K562 (cell line): ENCODE results near the gene ZNF582. TPM values are rescaled to one million over a fixed set of nuclear protein-coding genes. Genes with fewer than 3 reads are reported as not detected.

ENCODE experiments used
- CEBPB ChIP-seq: fragments of 450-650 bp; IDR thresholded peaks from 2 replicates; pipeline ENCODE4 v1.6.1; 2016; ENCODE audit warnings: missing genetic modification characterization, missing compliant biosample characterization
- CREB1 ChIP-seq, 2 experiments: sonication (generic) in 1 of 2; formaldehyde crosslinking in 1 of 2; IDR thresholded peaks; 2 replicates each; pipeline versions ENCODE4 v1.6.1 to v1.8.0; 2012 to 2022; ENCODE audit warnings: inconsistent platforms in 1 of 2, mild to moderate bottlenecking in 1 of 2, missing genetic modification reagents in 1 of 2, moderate library complexity in 1 of 2
- CREB3L1 ChIP-seq: fragments of 450-650 bp; IDR thresholded peaks from 2 replicates; pipeline ENCODE4 v1.6.1; 2014; ENCODE audit warnings: low read depth, mild to moderate bottlenecking, moderate library complexity, borderline replicate concordance
- E4F1 ChIP-seq: fragments of 250-450 bp; sonication (Bioruptor Pico); IDR thresholded peaks from 2 replicates; pipeline ENCODE4 v1.5.0; 2021; ENCODE audit warnings: mild to moderate bottlenecking, borderline replicate concordance
- ELK1 ChIP-seq: sonication (generic); formaldehyde crosslinking; IDR thresholded peaks from 2 replicates; pipeline ENCODE4 v1.8.1; 2022; ENCODE audit warnings: missing genetic modification reagents
- EP300 ChIP-seq: IDR thresholded peaks from 2 replicates; pipeline ENCODE4 v1.6.1; 2012; ENCODE audit warnings: low read length, improper control_type of control experiment
- ESRRA ChIP-seq: fragments of 450-650 bp; IDR thresholded peaks from 2 replicates; pipeline ENCODE4 v1.6.1; 2014; ENCODE audit warnings: low read depth, mild to moderate bottlenecking, moderate library complexity, borderline replicate concordance
- HEY1 ChIP-seq: fragments of 250-450 bp; sonication (Bioruptor Pico); IDR thresholded peaks from 2 replicates; pipeline ENCODE4 v1.5.0; 2020; ENCODE audit warnings: mild to moderate bottlenecking, moderate library complexity, borderline replicate concordance
- HSF4 ChIP-seq: fragments of 250-450 bp; sonication (Bioruptor Pico); IDR thresholded peaks from 2 replicates; pipeline ENCODE4 v2.1.2; 2022; ENCODE audit warnings: mild to moderate bottlenecking, moderate library complexity, borderline replicate concordance
- KDM5B ChIP-seq: fragments of 200-600 bp; sonication (generic); IDR thresholded peaks from 2 replicates; pipeline ENCODE4 v1.6.1; 2012; ENCODE audit warnings: low read depth, mild to moderate bottlenecking, moderate library complexity, low read length, control low read depth, inconsistent platforms; ENCODE audit not compliant: insufficient replicate concordance
- MYC ChIP-seq, 2 experiments: fragments of 250-450 bp in 1 of 2; sonication (Bioruptor Pico) in 1 of 2; IDR thresholded peaks; 2 replicates each; pipeline versions ENCODE4 v1.5.1 to v1.6.1; 2012 to 2021; ENCODE audit warnings: low read depth in 2 of 2, borderline replicate concordance in 1 of 2, improper control_type of control experiment in 1 of 2, low read length in 1 of 2, mild to moderate bottlenecking in 1 of 2, moderate library complexity in 1 of 2
- PTBP1 ChIP-seq: fragments of 200-400 bp; formaldehyde crosslinking; IDR thresholded peaks from 2 replicates; pipeline ENCODE4 v1.6.1; 2017; ENCODE audit warnings: low read depth, low read length
- SRSF9 ChIP-seq: fragments of 200-400 bp; formaldehyde crosslinking; IDR thresholded peaks from 2 replicates; pipeline ENCODE4 v1.6.1; 2017; ENCODE audit warnings: low read depth, low read length, borderline replicate concordance
- ZBTB11 ChIP-seq, 3 experiments: fragments of 200-800 bp in 1 of 3; fragments of 250-450 bp in 1 of 3; fragments of 450-650 bp in 1 of 3; sonication (Bioruptor Pico) in 1 of 3; sonication (Bioruptor generic) in 1 of 3; formaldehyde crosslinking in 1 of 3; IDR thresholded peaks; 2 replicates each; pipeline versions ENCODE4 v1.6.1 to v1.8.0; 2016 to 2022; ENCODE audit warnings: mild to moderate bottlenecking in 2 of 3, missing genetic modification characterization in 2 of 3, missing compliant biosample characterization in 1 of 3, moderate library complexity in 1 of 3
- ZNF239 ChIP-seq: fragments of 250-450 bp; sonication (Bioruptor Pico); IDR thresholded peaks from 2 replicates; pipeline ENCODE4 v1.4.0; 2020; ENCODE audit warnings: mild to moderate bottlenecking
- ZNF253 ChIP-seq: fragments of 250-450 bp; sonication (Bioruptor Pico); conservative IDR thresholded peaks from 2 replicates; pipeline ENCODE4 v1.6.1; 2021; ENCODE audit warnings: mild to moderate bottlenecking
- ZNF316 ChIP-seq: fragments of 450-650 bp; IDR thresholded peaks from 2 replicates; pipeline ENCODE4 v1.6.1; 2016
- polyA plus RNA-seq, 8 experiments: library from polyadenylated mRNA; depleted of rRNA in 4 of 8; stranded (reverse) in 5 of 8; unstranded in 3 of 8; fragments of >200 nt; fragmentation: Nextera tagmentation in 2 of 8; fragmentation: Illumina TruSeq in 1 of 8; extraction: Ambion mirVana in 2 of 8; extraction: Trizol in 1 of 8; gene quantifications; 2 replicates each; pipeline versions ENCODE4 v1.2.1 to v1.2.3, GENCODE V29; 2011 to 2014; ENCODE audit warnings: inconsistent platforms in 1 of 8, missing spikeins in 1 of 8
- total RNA-seq, 7 experiments: library from RNA; depleted of rRNA in 6 of 7; stranded (reverse); fragments of >200 nt in 6 of 7; fragmentation: Illumina TruSeq in 2 of 7; extraction: Trizol in 2 of 7; gene quantifications; 2 replicates each; pipeline versions ENCODE4 v1.2.1 to v1.2.3, GENCODE V29; 2011 to 2021; ENCODE audit warnings: low replicate concordance in 1 of 7

Gene ZNF582
- total and polyA plus RNA-seq, 9 of the 15 experiments (the other 6 are each of a cell fraction or from before 2014, with no cell fraction given), result 0.72 to 3.3 (median 1.6) TPM

- TF ChIP-seq E4F1 (CRISPR knock-in tag) (no peak), ZNF316 (peak; percentile 84), ZNF239 (CRISPR knock-in tag) (no peak), EP300 (no peak), SRSF9 (no peak), ZBTB11 (CRISPR knock-in tag; IDR thresholded peaks at IDR 0.05) (peak in 1 of 3 experiments; percentile 75; a peak in 2 of 6 replicates), HEY1 (CRISPR knock-in tag) (no peak), KDM5B (peak; percentile 68), PTBP1 (no peak), ELK1 (CRISPR knock-in tag) (no peak), CEBPB (tag) (no peak), MYC (IDR thresholded peaks at IDR 0.05; ENCODE audit: low read depth, low read length) (no peak; the same call in 1 of the 2 replicates), MYC (CRISPR knock-in tag; IDR thresholded peaks at IDR 0.05; ENCODE audit: borderline replicate concordance, low read depth) (no peak), ZNF253 (no peak), HSF4 (no peak), ESRRA (no peak), CREB3L1 (peak; percentile 75; the same call in 1 of the 2 replicates), CREB1 (IDR thresholded peaks at IDR 0.05) (peak; percentile 61), CREB1 (CRISPR knock-in tag; IDR thresholded peaks at IDR 0.05) (peak; percentile 47; the same call in 1 of the 2 replicates)
Observed at GRCh38 chr19:56367829-56368711, 25.3 kb downstream of the ZNF582 start (continued).
